GM18505 (cell line): ENCODE results near the gene SPATC1L.
"Not testable (repeated sequence)": the region's sequence is repeated elsewhere in the genome, so short reads cannot be mapped to it uniquely, and the experiment has no call there.

ENCODE experiments used
- ATAC-seq: cut with Tn5 transposase; IDR thresholded peaks from one replicate; pipeline ENCODE4 v1.9.1; 2021; ENCODE audit not compliant: unreplicated experiment
- POLR2A ChIP-seq: IDR thresholded peaks from 4 replicates; pipeline ENCODE4 v1.6.1; 2011; ENCODE audit warnings: borderline replicate concordance; ENCODE audit not compliant: insufficient read depth, insufficient read length; ENCODE audit errors: extremely low read depth

The SPATC1L gene

DNA sequence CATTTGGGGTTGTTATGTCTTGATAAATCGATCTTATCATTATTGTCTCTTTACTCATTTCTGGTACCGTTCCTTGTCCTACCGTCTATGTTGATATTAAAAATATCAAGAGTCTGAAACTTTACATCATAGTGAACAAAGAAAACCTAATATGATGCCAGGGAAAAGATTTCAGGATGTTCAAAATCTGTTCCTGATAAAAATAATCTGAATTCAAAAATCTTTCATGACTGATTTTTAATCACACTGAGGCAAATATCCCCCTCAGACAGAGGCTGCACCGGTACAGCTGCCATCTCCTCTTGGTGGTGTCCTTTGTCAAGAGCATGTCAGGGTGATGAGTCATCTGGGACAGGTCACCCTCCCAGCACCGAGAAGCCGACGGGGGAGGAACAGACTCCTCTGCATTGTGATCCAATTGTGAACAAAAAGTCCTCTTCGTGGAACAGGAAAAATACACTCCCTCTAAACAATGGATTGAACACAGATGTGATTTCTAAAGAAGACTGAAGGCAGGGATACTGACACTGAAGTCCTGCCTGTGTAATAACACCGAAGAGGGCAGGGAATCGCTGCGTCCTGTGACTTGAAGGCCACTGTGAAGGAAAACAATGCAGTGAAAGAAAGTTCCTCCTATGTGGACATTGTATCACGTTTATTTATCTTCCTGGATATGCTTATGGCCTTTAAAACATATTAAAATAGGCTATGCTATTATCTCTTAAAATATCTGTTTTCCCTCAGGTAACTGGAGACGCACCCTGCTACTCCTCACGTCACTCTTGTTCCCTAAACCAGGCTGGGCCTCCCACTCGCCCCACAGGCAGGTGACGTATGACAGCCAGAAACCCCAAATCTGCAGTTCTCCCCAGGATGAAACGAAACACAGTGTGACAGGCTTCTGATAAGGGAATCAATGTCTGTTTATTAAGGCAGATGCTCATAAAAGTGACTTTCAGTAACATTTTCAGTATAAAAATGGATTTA, 4.3 kb upstream of the SPATC1L start:
- no peak for TF ChIP-seq POLR2A
- ATAC-seq = no peak

DNA sequence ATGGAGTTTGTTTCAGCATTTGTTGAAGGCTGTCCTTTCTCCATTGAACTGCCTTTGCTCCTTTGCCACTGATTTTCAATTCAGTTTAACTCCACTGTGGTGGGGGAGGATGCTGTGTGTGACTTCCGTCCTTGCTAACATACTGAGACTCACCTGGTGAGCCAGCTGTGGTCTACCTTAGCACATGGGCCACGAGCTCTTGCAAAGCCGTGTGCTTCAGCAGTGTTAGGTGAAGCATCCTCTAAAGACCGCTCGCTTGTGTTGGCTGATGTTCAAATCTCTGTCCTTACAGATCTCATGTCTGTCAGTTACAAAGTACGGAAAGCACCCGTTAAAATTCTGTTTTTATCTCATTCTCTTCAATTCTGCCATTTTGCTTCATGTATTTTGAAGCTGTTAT, 3.6 kb upstream of the SPATC1L start:
- no peak for TF ChIP-seq POLR2A

GRCh38 chr21:46187261-46187660, 3.0 kb upstream of the SPATC1L start:
- TF ChIP-seq POLR2A = no peak
- no peak for ATAC-seq

More for the DNA sequence above, 3.6 kb upstream of the SPATC1L start:
- no peak for ATAC-seq

- no peak for TF ChIP-seq POLR2A
These were observed 1.5 kb upstream of the SPATC1L start for GRCh38 chr21:46185716-46186115.

DNA sequence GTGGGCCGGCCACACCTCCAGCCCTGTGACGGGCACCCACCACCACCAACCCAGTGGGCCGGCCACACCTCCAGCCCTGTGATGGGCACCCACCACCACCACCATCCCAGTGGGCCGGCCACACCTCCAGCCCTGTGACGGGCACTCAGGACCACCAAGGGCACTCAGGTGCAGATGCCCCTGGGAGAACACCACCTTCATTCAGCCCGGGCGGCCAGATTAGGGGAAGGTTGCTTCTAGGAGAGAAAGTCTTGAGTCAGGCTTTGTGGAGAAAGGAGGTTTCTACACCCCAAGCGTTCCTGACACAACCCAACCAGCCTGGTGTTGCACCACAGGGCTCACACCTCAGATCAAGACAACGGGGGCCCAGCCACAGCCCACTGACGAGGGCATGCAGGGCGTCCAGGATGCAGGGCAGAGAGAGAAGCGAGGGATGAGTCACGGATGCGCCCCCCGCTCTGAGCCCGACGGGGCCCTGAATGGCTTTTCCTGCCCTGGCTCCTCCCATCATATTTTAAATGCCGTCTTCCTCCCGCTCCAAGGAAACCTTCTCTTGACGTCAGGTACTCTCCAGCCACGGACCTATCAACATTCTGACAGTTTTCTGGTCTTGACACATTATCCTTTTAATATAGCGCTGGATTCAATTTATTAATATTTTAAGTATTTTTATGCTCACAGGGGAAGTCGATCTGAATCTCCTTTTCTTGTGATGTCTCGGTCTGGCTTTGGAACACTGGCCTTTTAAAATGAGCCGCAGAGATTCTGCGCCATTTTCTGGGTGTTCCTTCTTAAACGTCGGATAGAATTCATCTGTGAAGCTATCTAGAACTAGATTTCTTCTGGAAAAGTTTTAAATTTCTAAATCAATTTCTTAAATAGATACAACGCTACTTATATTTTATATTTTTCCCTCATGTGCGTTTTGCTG, 631 bp upstream of the SPATC1L start:
- peak; percentile 77 for ATAC-seq
- peak; percentile 38 for TF ChIP-seq POLR2A

More at GRCh38 chr21:46185716-46186115, 1.5 kb upstream of the SPATC1L start:
- no peak for ATAC-seq

- ATAC-seq = not testable (repeated sequence)
These were observed 836 bp downstream of the SPATC1L start for GRCh38 chr21:46183337-46183909.

DNA sequence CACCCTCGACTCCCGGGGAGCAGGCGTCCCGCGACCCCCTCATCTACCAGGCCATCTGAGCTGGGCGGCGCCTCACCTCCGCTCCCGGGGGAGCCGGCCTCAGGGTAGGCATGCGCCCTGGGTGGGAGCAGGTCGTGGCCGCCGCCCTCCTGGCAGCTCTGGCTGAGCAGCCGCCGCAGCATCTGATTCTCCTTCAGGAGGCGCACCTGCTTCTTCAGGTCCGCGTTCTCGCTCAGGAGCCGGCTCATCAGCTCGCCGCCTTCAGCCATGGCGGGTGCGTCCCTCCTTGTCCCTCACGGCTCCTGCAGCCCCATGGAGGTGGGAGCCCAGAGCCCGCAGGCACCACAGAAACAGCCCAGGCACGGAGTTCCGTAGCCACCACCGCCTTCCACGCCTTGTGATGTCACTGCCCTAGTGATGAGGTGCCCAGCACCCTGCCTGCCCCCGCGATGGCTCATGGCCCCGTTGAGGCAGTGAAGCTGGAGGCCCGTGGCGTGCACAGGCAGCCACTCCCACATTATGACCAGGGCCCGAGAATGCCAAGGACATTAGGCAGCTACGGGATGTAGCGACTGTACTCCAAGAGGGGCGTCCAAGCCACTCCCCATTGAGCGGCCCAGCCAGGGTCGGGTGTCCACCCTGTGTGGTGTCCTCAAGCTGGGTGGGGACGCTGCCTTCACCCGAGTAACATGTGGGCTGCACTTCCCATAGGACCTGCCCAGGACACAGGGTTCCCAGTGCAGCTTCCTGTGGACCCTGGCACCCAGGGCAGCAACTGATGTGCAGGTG, 1.5 kb downstream of the SPATC1L start:
- TF ChIP-seq POLR2A = no peak
- no peak for ATAC-seq

DNA sequence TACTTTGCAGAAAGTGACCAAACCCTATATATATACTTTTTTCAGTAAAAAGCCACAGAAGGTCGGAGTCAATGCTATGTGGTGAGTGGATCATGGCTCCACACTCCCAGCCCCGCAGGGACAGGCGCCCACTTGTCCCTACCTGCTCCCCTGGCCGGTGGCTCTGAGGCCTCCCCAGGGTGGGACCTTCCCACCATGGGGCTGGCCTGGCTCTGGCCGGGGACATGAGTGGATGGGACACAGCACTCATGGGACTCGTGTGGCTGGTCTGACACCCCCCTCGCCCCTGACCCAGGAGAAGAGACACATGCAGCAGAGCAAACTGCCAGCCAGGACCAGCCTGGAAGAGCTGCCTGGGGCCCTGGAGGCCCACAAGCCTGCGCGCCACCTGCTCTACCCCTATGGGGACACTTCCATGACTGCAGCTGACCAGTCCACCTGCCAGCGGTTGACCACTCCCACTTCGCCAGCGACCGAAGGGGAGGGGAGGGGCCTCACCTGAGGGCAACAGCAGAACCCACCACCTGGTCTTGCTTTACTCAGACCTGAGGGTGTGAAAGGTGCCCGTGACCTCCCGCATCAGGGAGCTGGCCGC, 2.2 kb downstream of the SPATC1L start:
- TF ChIP-seq POLR2A = no peak
- no peak for ATAC-seq

GRCh38 chr21:46181436-46181835, 2.8 kb downstream of the SPATC1L start:
- no peak for TF ChIP-seq POLR2A
- ATAC-seq = no peak

GRCh38 chr21:46180778-46181391, 3.4 kb downstream of the SPATC1L start:
- TF ChIP-seq POLR2A = no peak
- ATAC-seq = no peak

DNA sequence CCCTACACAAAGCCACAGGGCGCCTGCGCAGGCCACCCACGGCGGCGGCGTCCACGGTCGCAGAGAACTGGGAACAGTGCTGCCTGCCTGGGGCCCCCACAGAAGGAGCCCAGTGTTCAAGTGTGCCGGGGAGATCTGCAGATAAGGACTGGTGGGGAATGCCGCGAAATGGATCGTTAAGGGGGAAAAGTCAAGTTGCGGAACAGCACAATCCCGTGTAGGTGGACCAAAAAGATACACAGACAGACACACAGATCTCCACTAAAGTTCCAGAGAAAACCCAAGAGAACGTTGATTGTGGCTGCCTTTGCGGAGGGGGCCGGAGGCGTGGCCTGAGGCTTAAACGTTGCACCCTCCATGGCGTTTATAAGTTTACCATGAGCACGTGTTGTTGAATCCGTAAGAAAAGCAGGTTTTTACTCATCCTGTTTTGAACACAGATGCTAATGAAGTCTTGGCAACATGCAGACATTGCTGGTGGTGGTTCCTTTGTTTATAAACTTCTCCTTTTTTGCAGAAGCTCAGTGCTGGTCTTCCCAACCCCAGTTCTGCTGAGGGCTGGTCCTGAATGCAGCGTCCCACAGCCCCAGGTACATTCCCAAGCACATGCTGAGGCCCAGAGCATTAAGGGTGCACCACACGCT, 4.1 kb downstream of the SPATC1L start:
- no peak for TF ChIP-seq POLR2A
- ATAC-seq = no peak
